HG03039 (cell line): ENCODE data around the gene TBC1D4.

Experiments
- ATAC-seq: cut with Tn5 transposase; IDR thresholded peaks from one replicate; pipeline ENCODE4 v1.9.1; 2021; ENCODE audit warnings: mild to moderate bottlenecking, moderate library complexity; ENCODE audit not compliant: unreplicated experiment

TBC1D4 gene

GRCh38 chr13:75395901-75396300 is 86.1 kb downstream of the TBC1D4 start:
- ATAC-seq = no peak

GRCh38 chr13:75395066-75395465 is 86.9 kb downstream of the TBC1D4 start:
- ATAC-seq = no peak

GRCh38 chr13:75393839-75394520 is 88.0 kb downstream of the TBC1D4 start:
- no peak for ATAC-seq

- ATAC-seq = no peak
Measured at GRCh38 chr13:75391432-75392100, 90.4 kb downstream of the TBC1D4 start.

GRCh38 chr13:75390229-75390628 is 91.7 kb downstream of the TBC1D4 start:
- no peak for ATAC-seq

GRCh38 chr13:75385708-75386083 is 96.3 kb downstream of the TBC1D4 start:
- no peak for ATAC-seq

GRCh38 chr13:75384879-75385707 is 96.9 kb downstream of the TBC1D4 start:
- ATAC-seq = no peak

GRCh38 chr13:75383064-75383715 is 98.8 kb downstream of the TBC1D4 start:
- no peak for ATAC-seq

GRCh38 chr13:75378301-75378700 is 103.7 kb downstream of the TBC1D4 start:
- ATAC-seq = no peak

- no peak for ATAC-seq
Measured at GRCh38 chr13:75376792-75377402, 105.1 kb downstream of the TBC1D4 start.

GRCh38 chr13:75375329-75375728 is 106.6 kb downstream of the TBC1D4 start:
- no peak for ATAC-seq

GRCh38 chr13:75373988-75374387 is 108.0 kb downstream of the TBC1D4 start:
- ATAC-seq = no peak

- ATAC-seq = no peak
Measured at GRCh38 chr13:75372923-75373841, 108.8 kb downstream of the TBC1D4 start.

GRCh38 chr13:75372517-75372916 is 109.5 kb downstream of the TBC1D4 start:
- peak; percentile 70 for ATAC-seq

GRCh38 chr13:75371203-75371602 is 110.8 kb downstream of the TBC1D4 start:
- ATAC-seq = no peak

- ATAC-seq = no peak
Measured at GRCh38 chr13:75370774-75371173, 111.2 kb downstream of the TBC1D4 start.

GRCh38 chr13:75369981-75370380 is 112.0 kb downstream of the TBC1D4 start:
- ATAC-seq = no peak

- no peak for ATAC-seq
Measured at GRCh38 chr13:75368167-75368566, 113.8 kb downstream of the TBC1D4 start.

GRCh38 chr13:75366380-75367280 is 115.3 kb downstream of the TBC1D4 start:
- no peak for ATAC-seq
